ENCODE measurements around the gene SRC.

DNA sequence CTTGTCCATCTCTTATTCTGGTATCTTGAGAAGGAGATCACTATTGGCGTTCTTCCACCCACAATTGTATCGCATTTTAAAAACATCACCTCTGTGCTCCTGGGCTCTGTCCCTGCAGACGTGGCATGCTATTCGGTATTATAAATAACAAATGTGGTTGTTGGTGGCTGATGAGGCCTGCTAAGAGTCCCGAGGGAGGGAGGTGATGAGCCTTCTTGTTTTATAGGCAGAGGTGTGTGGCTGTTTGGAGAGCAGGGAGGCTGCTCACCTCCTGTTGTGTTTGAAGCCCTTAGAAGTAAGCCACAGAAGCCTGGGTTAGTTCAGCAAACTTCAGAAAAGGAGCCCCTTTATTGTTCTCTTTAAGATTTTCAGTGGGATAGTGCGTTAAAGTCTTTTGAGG is 40.9 kb upstream of the SRC start:
- TF ChIP-seq, protein P1, sequence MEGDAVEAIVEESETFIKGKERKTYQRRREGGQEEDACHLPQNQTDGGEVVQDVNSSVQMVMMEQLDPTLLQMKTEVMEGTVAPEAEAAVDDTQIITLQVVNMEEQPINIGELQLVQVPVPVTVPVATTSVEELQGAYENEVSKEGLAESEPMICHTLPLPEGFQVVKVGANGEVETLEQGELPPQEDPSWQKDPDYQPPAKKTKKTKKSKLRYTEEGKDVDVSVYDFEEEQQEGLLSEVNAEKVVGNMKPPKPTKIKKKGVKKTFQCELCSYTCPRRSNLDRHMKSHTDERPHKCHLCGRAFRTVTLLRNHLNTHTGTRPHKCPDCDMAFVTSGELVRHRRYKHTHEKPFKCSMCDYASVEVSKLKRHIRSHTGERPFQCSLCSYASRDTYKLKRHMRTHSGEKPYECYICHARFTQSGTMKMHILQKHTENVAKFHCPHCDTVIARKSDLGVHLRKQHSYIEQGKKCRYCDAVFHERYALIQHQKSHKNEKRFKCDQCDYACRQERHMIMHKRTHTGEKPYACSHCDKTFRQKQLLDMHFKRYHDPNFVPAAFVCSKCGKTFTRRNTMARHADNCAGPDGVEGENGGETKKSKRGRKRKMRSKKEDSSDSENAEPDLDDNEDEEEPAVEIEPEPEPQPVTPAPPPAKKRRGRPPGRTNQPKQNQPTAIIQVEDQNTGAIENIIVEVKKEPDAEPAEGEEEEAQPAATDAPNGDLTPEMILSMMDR (conservative IDR thresholded peaks at IDR 0.05; ENCODE audit: low read depth in 2 of 2) = no peak
- TF ChIP-seq POLR2AphosphoS5 (IDR thresholded peaks at IDR 0.05; ENCODE audit: low read depth) (no peak), CREB1 (CRISPR knock-in tag; IDR thresholded peaks at IDR 0.05; ENCODE audit: low read depth) (no peak)
